ENCODE results near the gene ST6GAL2.

ST6GAL2 gene

DNA sequence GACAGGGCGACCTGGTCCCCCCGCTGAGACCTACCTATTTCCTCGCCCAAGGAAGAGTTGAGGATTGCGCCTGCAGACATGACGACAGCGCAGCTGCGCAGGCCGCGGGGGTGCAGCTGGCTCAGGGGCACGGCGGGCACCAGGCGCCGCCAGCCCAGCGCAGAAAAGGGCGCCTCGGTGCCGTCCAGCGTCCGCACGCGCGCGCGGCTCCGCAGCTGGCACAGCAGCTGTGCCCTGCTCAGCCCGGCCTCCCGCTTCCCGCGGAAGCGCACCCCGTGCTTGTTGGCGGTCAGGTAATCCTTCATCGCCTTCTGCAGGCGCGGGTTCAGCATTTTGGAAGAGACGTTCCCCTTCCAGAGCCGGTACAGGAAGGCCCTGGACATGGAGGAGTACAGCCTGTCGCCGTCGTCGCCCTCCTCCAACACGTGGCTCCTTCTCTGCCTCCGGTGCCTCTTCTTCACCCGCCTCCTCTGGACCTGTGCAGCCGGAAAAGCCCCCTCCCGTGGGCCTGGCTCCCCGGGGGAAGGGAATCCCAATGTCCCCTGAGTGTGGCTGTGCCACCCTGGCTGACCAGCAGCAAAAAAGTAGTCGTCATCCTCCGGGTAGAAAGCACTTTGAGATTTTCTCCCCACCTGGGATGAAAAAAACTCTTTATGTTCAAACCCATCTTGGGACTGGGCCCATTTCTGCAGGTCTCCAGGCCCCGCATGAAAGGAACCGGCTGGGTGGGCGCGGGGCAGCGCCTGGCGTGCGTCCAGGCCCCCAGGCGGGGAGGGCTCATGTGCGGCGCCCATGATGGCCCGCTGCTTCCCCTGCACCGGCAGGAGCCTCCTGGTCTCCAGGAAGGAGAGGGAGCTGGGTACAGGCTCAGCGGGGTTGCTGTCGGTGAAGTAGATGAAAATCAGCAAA, 42.7 kb downstream of the ST6GAL2 start:
- TF ChIP-seq, protein P1, sequence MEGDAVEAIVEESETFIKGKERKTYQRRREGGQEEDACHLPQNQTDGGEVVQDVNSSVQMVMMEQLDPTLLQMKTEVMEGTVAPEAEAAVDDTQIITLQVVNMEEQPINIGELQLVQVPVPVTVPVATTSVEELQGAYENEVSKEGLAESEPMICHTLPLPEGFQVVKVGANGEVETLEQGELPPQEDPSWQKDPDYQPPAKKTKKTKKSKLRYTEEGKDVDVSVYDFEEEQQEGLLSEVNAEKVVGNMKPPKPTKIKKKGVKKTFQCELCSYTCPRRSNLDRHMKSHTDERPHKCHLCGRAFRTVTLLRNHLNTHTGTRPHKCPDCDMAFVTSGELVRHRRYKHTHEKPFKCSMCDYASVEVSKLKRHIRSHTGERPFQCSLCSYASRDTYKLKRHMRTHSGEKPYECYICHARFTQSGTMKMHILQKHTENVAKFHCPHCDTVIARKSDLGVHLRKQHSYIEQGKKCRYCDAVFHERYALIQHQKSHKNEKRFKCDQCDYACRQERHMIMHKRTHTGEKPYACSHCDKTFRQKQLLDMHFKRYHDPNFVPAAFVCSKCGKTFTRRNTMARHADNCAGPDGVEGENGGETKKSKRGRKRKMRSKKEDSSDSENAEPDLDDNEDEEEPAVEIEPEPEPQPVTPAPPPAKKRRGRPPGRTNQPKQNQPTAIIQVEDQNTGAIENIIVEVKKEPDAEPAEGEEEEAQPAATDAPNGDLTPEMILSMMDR (IDR thresholded peaks at IDR 0.05; ENCODE audit: unreplicated experiment in 3 of 3), result no peak
- peaks cover 47% of the 10 kb centered on the region for H3K4me1 Mint-ChIP-seq
- H3K27me3 Mint-ChIP-seq (ENCODE audit: low read depth), result no peaks in the 10 kb centered on the region
- no peak overlapping the region for H3K4me3 Mint-ChIP-seq
- no peak overlapping the region for H3K27ac Mint-ChIP-seq
- H3K9me3 Mint-ChIP-seq, result no peaks in the 10 kb centered on the region
- H3K36me3 Mint-ChIP-seq (ENCODE audit: low read depth), result peaks cover 11% of the 10 kb centered on the region

DNA sequence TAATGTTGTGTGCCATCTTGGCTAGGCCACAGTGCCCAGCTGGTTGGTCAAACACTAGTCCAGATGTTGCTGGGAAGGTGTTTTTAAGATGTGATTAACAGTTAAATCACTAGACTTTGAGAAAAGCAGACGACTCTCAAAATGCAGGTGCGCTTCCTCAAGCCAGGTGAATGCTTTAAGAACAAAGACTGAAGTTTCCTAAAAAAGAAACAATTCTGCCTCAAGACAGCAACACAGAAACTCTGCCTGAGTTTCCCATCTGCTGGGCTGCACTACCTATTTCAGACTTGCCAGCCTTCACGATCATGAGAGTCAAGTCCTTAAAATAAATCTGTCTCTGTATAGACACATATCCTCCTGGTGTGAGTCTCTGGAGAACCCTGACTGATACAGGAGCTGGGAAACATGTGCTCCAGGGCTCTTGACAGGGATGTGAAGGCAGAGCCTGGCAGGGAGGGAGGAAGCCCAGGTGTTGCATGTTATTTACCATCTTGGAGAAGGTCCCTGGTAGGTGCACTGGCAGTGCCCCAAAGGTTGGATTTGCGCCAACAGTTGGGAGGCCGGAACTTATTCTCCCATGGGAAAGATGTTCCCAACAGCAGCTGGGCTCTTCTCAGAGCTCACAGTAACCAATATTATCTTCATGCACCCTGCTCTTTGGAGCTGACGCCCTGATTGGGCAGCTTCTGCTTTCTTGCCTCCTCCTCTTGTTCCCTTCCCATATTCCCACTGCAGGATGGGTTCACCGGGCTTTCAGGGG, 43.9 kb downstream of the ST6GAL2 start:
- TF ChIP-seq, protein P1 (IDR thresholded peaks at IDR 0.05; ENCODE audit: unreplicated experiment in 3 of 3), result no peak
- H3K4me1 Mint-ChIP-seq, result peaks cover 35% of the 10 kb centered on the region
- H3K27ac Mint-ChIP-seq, result peak overlapping the region in 1 of 3 experiments; percentile 81
- no peaks in the 10 kb centered on the region for H3K27me3 Mint-ChIP-seq (ENCODE audit: low read depth)
- H3K36me3 Mint-ChIP-seq (ENCODE audit: low read depth), result peaks cover 11% of the 10 kb centered on the region
- H3K9me3 Mint-ChIP-seq, result no peaks in the 10 kb centered on the region
- no peak overlapping the region for H3K4me3 Mint-ChIP-seq

DNA sequence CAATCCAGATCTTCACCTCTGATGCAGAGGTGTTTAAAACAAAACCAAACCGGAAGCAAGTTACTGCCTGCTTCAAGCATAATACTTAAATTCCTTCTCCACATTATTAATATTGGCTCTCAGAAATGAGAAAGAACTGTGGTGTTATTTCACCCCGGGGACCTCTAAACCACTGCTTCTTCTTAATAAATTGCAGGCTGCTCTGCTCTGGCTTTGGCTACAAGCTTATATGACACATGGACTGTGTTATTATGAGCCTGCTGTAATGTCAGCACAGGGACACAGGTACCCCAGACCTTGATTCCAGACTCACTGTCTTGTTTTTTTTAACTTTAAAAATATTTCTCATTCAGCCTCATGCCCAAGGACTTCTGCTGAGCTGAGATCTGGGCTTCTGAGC, 45.1 kb downstream of the ST6GAL2 start:
- H3K4me3 Mint-ChIP-seq, result no peak overlapping the region
- H3K9me3 Mint-ChIP-seq, result no peaks in the 10 kb centered on the region
- H3K4me1 Mint-ChIP-seq, result peaks cover 33% of the 10 kb centered on the region
- peak overlapping the region; percentile 56 to 81 (median 65) for H3K27ac Mint-ChIP-seq
- no peaks in the 10 kb centered on the region for H3K27me3 Mint-ChIP-seq (ENCODE audit: low read depth)
- TF ChIP-seq, protein P1 (IDR thresholded peaks at IDR 0.05; ENCODE audit: unreplicated experiment in 3 of 3), result no peak
- peaks cover 11% of the 10 kb centered on the region for H3K36me3 Mint-ChIP-seq (ENCODE audit: low read depth)

DNA sequence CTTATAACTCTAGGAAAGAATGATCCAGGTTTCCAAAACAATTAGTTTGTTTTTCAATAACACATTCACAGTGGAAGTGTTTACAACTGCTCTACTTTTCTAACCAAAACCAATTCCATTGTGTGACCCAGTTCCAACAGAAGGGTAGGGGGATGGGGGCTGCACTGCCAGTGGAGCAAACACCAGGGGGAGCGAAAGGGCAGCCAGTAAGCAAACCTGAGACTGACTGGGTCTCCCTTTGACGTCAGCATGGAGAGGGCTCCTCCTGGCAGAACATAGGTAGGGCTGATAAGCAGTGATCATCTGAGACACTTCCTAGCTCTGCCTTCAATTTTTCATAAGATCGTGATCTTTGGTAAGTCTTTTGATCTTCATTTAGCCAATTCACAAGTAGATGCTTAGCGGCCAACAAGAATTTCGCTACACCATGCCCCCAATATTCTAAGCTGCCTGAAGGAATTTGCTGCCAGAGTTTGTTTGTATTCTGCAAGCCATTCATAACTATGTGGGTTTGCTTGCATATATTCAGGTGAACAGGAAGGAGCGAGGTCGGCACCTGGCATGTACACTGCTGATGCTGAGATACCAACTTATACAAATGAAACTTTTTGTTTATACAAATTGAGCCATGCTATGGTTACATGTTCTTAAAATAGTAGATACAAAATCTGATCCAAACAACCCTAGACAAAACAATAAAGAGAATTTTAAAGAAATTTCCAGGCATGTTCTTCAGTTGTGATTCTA, 45.9 kb downstream of the ST6GAL2 start:
- Mint-ChIP-seq H3K36me3 (ENCODE audit: low read depth) (peaks cover 11% of the 10 kb centered on the region), H3K9me3 (no peaks in the 10 kb centered on the region), H3K4me1 (peaks cover 30% of the 10 kb centered on the region), H3K27me3 (ENCODE audit: low read depth) (no peaks in the 10 kb centered on the region), H3K4me3 (no peak overlapping the region), H3K27ac (peak overlapping the region in 2 of 3 experiments; percentile 75 to 81)
- TF ChIP-seq, protein P1 (IDR thresholded peaks at IDR 0.05; ENCODE audit: unreplicated experiment in 3 of 3), result peak; percentile 32 to 55 (median 42)

DNA sequence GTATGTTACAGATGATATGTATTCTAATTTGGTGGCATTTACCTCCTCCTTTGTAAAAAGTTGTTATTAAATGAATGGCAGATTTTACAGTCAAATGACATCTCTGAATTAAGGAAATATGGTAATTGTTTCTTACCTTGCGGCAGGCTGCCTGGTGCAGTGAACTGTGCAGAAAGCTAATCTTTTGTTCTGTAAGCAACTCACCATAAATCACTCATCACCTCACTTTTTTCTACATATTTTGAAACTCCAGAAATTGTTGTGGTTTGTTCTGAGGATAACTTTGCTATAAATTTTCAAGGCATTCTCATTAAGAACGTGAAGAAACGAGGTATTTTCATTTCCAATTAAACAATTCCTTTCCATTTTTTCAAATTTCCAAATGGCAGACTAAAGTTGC, 52.7 kb downstream of the ST6GAL2 start:
- H3K9me3 Mint-ChIP-seq, result no peaks in the 10 kb centered on the region
- peak overlapping the region in 1 of 3 experiments; percentile 9 for H3K27ac Mint-ChIP-seq
- TF ChIP-seq, protein P1 (IDR thresholded peaks at IDR 0.05; ENCODE audit: unreplicated experiment in 3 of 3), result no peak
- no peak overlapping the region for H3K4me3 Mint-ChIP-seq
- peaks cover 7% of the 10 kb centered on the region for H3K4me1 Mint-ChIP-seq
- peaks cover 25% of the 10 kb centered on the region for H3K36me3 Mint-ChIP-seq (ENCODE audit: low read depth)
- peaks cover 4% of the 10 kb centered on the region for H3K27me3 Mint-ChIP-seq (ENCODE audit: low read depth)

All from nephron (organoid).